IMR-90 (cell line): Measurements from ENCODE around the gene IL1RAPL1. TPM values are rescaled to one million over a fixed set of nuclear protein-coding genes. Genes with fewer than 3 reads are reported as not detected.

ENCODE experiments used
- ATAC-seq: fragments of 200-7000 bp; cut with Tn5 transposase; 2 replicates; pipeline ENCODE4 v1.9.1; 2020; ENCODE audit warnings: low read depth, mild to moderate bottlenecking, moderate library complexity
- BruUV-seq: library from RNA; stranded (reverse); fragments of 400-500 nt; replicated peaks from 2 replicates; lab custom pipeline; 2021; lab: Mats Ljungman, UMichigan
- CTCF ChIA-PET: fragments of 300-600 bp; formaldehyde crosslinking; extraction: SDS; loops from one replicate; lab custom pipeline; 2021; ENCODE audit warnings: antibody characterized with exemption; lab: Yijun Ruan, JAX
- POLR2A ChIA-PET: fragments of 300-600 bp; sonication (Branson Sonifier 250); formaldehyde crosslinking; loops from one replicate; lab custom pipeline; 2022; ENCODE audit warnings: antibody characterized with exemption; ENCODE audit not compliant: unreplicated experiment; lab: Charles Lee
- DNase-seq: peaks from one replicate; pipeline ENCODE4 v3.0.0; 2013
- H2AFZ ChIP-seq: replicated peaks from 2 replicates; pipeline ENCODE3; 2013; ENCODE audit warnings: low read length, mild to moderate bottlenecking; ENCODE audit not compliant: poor library complexity
- H2AK5ac ChIP-seq: 2 replicates; pipeline ENCODE4 v1.6.1; 2013; ENCODE audit warnings: low read depth, low read length, inconsistent platforms
- H2AK9ac ChIP-seq: replicated peaks from 2 replicates; pipeline ENCODE3; 2013; ENCODE audit warnings: mild to moderate bottlenecking, low read depth, low read length, moderate library complexity; ENCODE audit not compliant: poor library complexity
- H2BK120ac ChIP-seq: 2 replicates; pipeline ENCODE4 v1.6.1; 2013; ENCODE audit warnings: low read depth, low read length, inconsistent platforms
- H2BK15ac ChIP-seq: 3 replicates; pipeline ENCODE4 v1.6.1; 2013; ENCODE audit warnings: low read depth, low read length, inconsistent platforms
- H2BK20ac ChIP-seq: 2 replicates; pipeline ENCODE4 v1.6.1; 2013; ENCODE audit warnings: low read depth, mild to moderate bottlenecking, inconsistent platforms, low read length, moderate library complexity
- H2BK5ac ChIP-seq: 2 replicates; pipeline ENCODE4 v1.6.1; 2013; ENCODE audit warnings: mild to moderate bottlenecking, low read depth, low read length, inconsistent platforms; ENCODE audit not compliant: poor library complexity, severe bottlenecking
- H3K14ac ChIP-seq: replicated peaks from 2 replicates; pipeline ENCODE4 v1.6.1; 2013; ENCODE audit warnings: low read depth, low read length, inconsistent platforms
- H3K18ac ChIP-seq: 2 replicates; pipeline ENCODE4 v1.6.1; 2013; ENCODE audit warnings: low read depth, low read length, control low read depth
- H3K23ac ChIP-seq: 2 replicates; pipeline ENCODE4 v1.6.1; 2013; ENCODE audit warnings: low read depth, low read length, inconsistent platforms
- H3K27ac ChIP-seq: 2 replicates; pipeline ENCODE4 v1.5.1; 2013; ENCODE audit warnings: mild to moderate bottlenecking, control low read depth, low read length; ENCODE audit not compliant: insufficient read depth
- H3K27me3 ChIP-seq: 2 replicates; pipeline ENCODE4 v1.6.1; 2013; ENCODE audit warnings: low read length; ENCODE audit not compliant: control insufficient read depth, insufficient read depth
- H3K36me3 ChIP-seq: 2 replicates; pipeline ENCODE4 v1.6.1; 2013; ENCODE audit warnings: low read length, mixed read lengths; ENCODE audit not compliant: control insufficient read depth, insufficient read depth
- H3K4ac ChIP-seq: 2 replicates; pipeline ENCODE4 v1.6.1; 2013; ENCODE audit warnings: low read depth, low read length, inconsistent platforms
- H3K4me1 ChIP-seq: 2 replicates; pipeline ENCODE4 v1.6.1; 2013; ENCODE audit warnings: low read length, mixed read lengths; ENCODE audit not compliant: control insufficient read depth, insufficient read depth
- H3K4me2 ChIP-seq: 2 replicates; pipeline ENCODE4 v1.6.1; 2013; ENCODE audit warnings: low read depth, mild to moderate bottlenecking, control low read depth, low read length, moderate library complexity
- H3K4me3 ChIP-seq: 2 replicates; pipeline ENCODE4 v1.5.1; 2013; ENCODE audit warnings: low read depth, mild to moderate bottlenecking, control low read depth, low read length, moderate library complexity; ENCODE audit not compliant: insufficient read depth
- H3K56ac ChIP-seq: 2 replicates; pipeline ENCODE4 v1.6.1; 2013; ENCODE audit warnings: low read length, inconsistent platforms; ENCODE audit not compliant: insufficient read depth; ENCODE audit errors: extremely low read depth
- H3K79me1 ChIP-seq, 2 experiments: 2 replicates each; pipeline ENCODE4 v1.6.1; 2013; ENCODE audit warnings: low read length in 2 of 2, inconsistent platforms in 1 of 2, low read depth in 1 of 2
- H3K9ac ChIP-seq: 2 replicates; pipeline ENCODE4 v1.6.1; 2013; ENCODE audit warnings: low read depth, low read length, control low read depth
- H3K9me1 ChIP-seq: 2 replicates; pipeline ENCODE4 v1.6.1; 2013; ENCODE audit warnings: low read length, inconsistent platforms; ENCODE audit not compliant: insufficient read depth
- H3K9me3 ChIP-seq: 2 replicates; pipeline ENCODE4 v1.6.1; 2013; ENCODE audit warnings: low read length; ENCODE audit not compliant: control insufficient read depth, insufficient read depth
- H4K20me1 ChIP-seq: 2 replicates; pipeline ENCODE4 v1.6.1; 2013; ENCODE audit warnings: low read length, inconsistent platforms; ENCODE audit not compliant: insufficient read depth
- H4K5ac ChIP-seq: 2 replicates; pipeline ENCODE4 v1.6.1; 2013; ENCODE audit warnings: mild to moderate bottlenecking, low read depth, low read length, control low read depth
- H4K8ac ChIP-seq, 2 experiments: 2 replicates each; pipeline ENCODE4 v1.6.1; 2013; ENCODE audit warnings: low read depth in 2 of 2, low read length in 2 of 2, control low read depth in 1 of 2, inconsistent platforms in 1 of 2
- H4K91ac ChIP-seq: 2 replicates; pipeline ENCODE4 v1.6.1; 2013; ENCODE audit warnings: low read depth, low read length, inconsistent platforms; ENCODE audit not compliant: insufficient read depth
- BHLHE40 ChIP-seq: fragments of 150-350 bp; IDR thresholded peaks from 2 replicates; pipeline ENCODE4 v1.6.1; 2016; ENCODE audit warnings: mild to moderate bottlenecking, low read depth, low read length
- CEBPB ChIP-seq: IDR thresholded peaks from 2 replicates; pipeline ENCODE4 v1.6.1; 2012; ENCODE audit warnings: low read depth, low read length, improper control_type of control experiment
- CHD1 ChIP-seq: IDR thresholded peaks from 2 replicates; pipeline ENCODE4 v1.6.1; 2012; ENCODE audit warnings: low read depth, low read length, improper control_type of control experiment
- ELK1 ChIP-seq: fragments of 150-350 bp; IDR thresholded peaks from 2 replicates; pipeline ENCODE4 v1.6.1; 2016; ENCODE audit warnings: low read depth, mild to moderate bottlenecking, low read length, moderate library complexity, borderline replicate concordance
- FOS ChIP-seq: fragments of 150-350 bp; IDR thresholded peaks from 2 replicates; pipeline ENCODE4 v1.6.1; 2016; ENCODE audit warnings: low read depth, low read length
- MAFK ChIP-seq: IDR thresholded peaks from 2 replicates; pipeline ENCODE4 v1.6.1; 2012; ENCODE audit warnings: low read depth, low read length, improper control_type of control experiment
- MAZ ChIP-seq: IDR thresholded peaks from 2 replicates; pipeline ENCODE4 v1.6.1; 2012; ENCODE audit warnings: low read depth, mild to moderate bottlenecking, low read length, improper control_type of control experiment, moderate library complexity, borderline replicate concordance
- MXI1 ChIP-seq: IDR thresholded peaks from 2 replicates; pipeline ENCODE4 v1.6.1; 2012; ENCODE audit warnings: low read depth, mild to moderate bottlenecking, low read length, moderate library complexity, borderline replicate concordance
- NFE2L2 ChIP-seq: fragments of 150-350 bp; IDR thresholded peaks from 2 replicates; pipeline ENCODE4 v1.6.1; 2016; ENCODE audit warnings: low read depth, mild to moderate bottlenecking, low read length
- RAD21 ChIP-seq: IDR thresholded peaks from 2 replicates; pipeline ENCODE4 v1.6.1; 2012; ENCODE audit warnings: low read length, improper control_type of control experiment
- RCOR1 ChIP-seq: IDR thresholded peaks from 2 replicates; pipeline ENCODE4 v1.6.1; 2012; ENCODE audit warnings: mild to moderate bottlenecking, low read length, improper control_type of control experiment; ENCODE audit not compliant: insufficient replicate concordance
- RFX5 ChIP-seq: IDR thresholded peaks from 2 replicates; pipeline ENCODE4 v1.8.0; 2012; ENCODE audit warnings: low read depth, mild to moderate bottlenecking, low read length, moderate library complexity
- SMC3 ChIP-seq: fragments of 150-350 bp; IDR thresholded peaks from 2 replicates; pipeline ENCODE4 v1.6.1; 2016; ENCODE audit warnings: low read depth, mild to moderate bottlenecking, antibody characterized with exemption, low read length, moderate library complexity
- WGBS, 2 experiments: methylation state at CpG; one replicate each; pipeline versions ENCODE4 v1.1.5 to v1.1.7; 2013; ENCODE audit warnings: missing lambda C conversion rate in 2 of 2; ENCODE audit not compliant: insufficient read length in 1 of 2; ENCODE audit errors: extremely low coverage in 2 of 2; 5-methylcytosine and 5-hydroxymethylcytosine counted together
- dilution Hi-C: fragments of 300-500 bp; cut with HindIII; formaldehyde crosslinking; loops from one replicate; pipeline ENCODE4 v1.14.3; 2018; ENCODE audit warnings: low sequenced_read_pairs; ENCODE audit not compliant: unreplicated experiment
- in situ Hi-C: fragments of 300-500 bp; cut with MboI; formaldehyde crosslinking; loops from 3 replicates; pipeline ENCODE4 v1.14.3; 2019; ENCODE audit warnings: low sequenced_read_pairs, inconsistent platforms, mixed read lengths
- intact Hi-C: fragments of 100-400 bp; cut with micrococcal nuclease; formaldehyde crosslinking; loops from 2 replicates; pipeline ENCODE4 v1.10.0; 2022
- polyA plus RNA-seq, 3 experiments: library from polyadenylated mRNA; depleted of rRNA; stranded (reverse); fragments of >200 nt; gene quantifications; 2 replicates each; pipeline ENCODE4 v1.2.3, GENCODE V29; 2012; ENCODE audit warnings: low replicate concordance in 1 of 3
- total RNA-seq: library from RNA; depleted of rRNA; stranded (reverse); fragments of >200 nt; gene quantifications from 2 replicates; pipeline ENCODE4 v1.2.3, GENCODE V29; 2012
- TF ChIP-seq, protein P1 (sequence below): conservative IDR thresholded peaks from 2 replicates; pipeline ENCODE4 v1.5.1; 2012; ENCODE audit warnings: mild to moderate bottlenecking, low read depth, low read length, improper control_type of control experiment

Gene IL1RAPL1
- total and polyA plus RNA-seq, 2 of the 4 experiments (the other 2 are of a cell fraction), result 1.5 to 9.0 TPM

GRCh38 chrX:29042341-29042740, 455.1 kb downstream of the IL1RAPL1 start:
- H2AK5ac ChIP-seq, result no peak overlapping the region
- no peak overlapping the region for H2BK120ac ChIP-seq
- no peak overlapping the region for H3K4ac ChIP-seq
- CTCF ChIA-PET, result interaction anchor here (1.0 kb wide), 1 partner anchor 861 kb away, joined by 3 read pairs; no protein-coding TSS in a partner anchor
- no peaks in the 10 kb centered on the region for H3K4me1 ChIP-seq
- H3K9ac ChIP-seq, result no peak overlapping the region
- DNase-seq (no peak), ATAC-seq (no peak)
- H3K27me3 ChIP-seq, result no peaks in the 10 kb centered on the region
- H3K23ac ChIP-seq, result no peak overlapping the region
- no peak overlapping the region for H3K4me2 ChIP-seq
- H3K79me1 ChIP-seq, result no peaks in the 10 kb centered on the region
- TF ChIP-seq ELK1, result no peak
- TF ChIP-seq NFE2L2, result no peak
- no peak for TF ChIP-seq RFX5
- no peak for TF ChIP-seq SMC3
- TF ChIP-seq FOS, result no peak
- TF ChIP-seq RCOR1, result no peak
- no peak for TF ChIP-seq MAZ
- no peak for TF ChIP-seq RAD21
- TF ChIP-seq, protein P1, sequence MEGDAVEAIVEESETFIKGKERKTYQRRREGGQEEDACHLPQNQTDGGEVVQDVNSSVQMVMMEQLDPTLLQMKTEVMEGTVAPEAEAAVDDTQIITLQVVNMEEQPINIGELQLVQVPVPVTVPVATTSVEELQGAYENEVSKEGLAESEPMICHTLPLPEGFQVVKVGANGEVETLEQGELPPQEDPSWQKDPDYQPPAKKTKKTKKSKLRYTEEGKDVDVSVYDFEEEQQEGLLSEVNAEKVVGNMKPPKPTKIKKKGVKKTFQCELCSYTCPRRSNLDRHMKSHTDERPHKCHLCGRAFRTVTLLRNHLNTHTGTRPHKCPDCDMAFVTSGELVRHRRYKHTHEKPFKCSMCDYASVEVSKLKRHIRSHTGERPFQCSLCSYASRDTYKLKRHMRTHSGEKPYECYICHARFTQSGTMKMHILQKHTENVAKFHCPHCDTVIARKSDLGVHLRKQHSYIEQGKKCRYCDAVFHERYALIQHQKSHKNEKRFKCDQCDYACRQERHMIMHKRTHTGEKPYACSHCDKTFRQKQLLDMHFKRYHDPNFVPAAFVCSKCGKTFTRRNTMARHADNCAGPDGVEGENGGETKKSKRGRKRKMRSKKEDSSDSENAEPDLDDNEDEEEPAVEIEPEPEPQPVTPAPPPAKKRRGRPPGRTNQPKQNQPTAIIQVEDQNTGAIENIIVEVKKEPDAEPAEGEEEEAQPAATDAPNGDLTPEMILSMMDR, result no peak
- TF ChIP-seq MAFK, result no peak
- TF ChIP-seq CEBPB, result no peak
- TF ChIP-seq MXI1, result no peak
- no peak for TF ChIP-seq CHD1
- no peak for TF ChIP-seq BHLHE40
- intact Hi-C loops, result loop anchor here (5.0 kb wide), 1 partner anchor 455 kb away; the partner anchor contains the start of gene IL1RAPL1
- H3K14ac ChIP-seq, result no peak overlapping the region
- POLR2A ChIA-PET, result no interaction called here
- no peak overlapping the region for H2BK15ac ChIP-seq
- H3K27ac ChIP-seq, result no peak overlapping the region
- no peak overlapping the region for H2BK20ac ChIP-seq
- BruUV-seq, result no TSS peak
- dilution Hi-C loops, result no loop called here
- no peak overlapping the region for H4K5ac ChIP-seq
- H3K18ac ChIP-seq, result no peak overlapping the region
- WGBS, 2 experiments, result no CpG with 5 or more reads among the region's 2 CpGs
- no peak overlapping the region for H4K91ac ChIP-seq
- no peaks in the 10 kb centered on the region for H3K9me3 ChIP-seq
- no peaks in the 10 kb centered on the region for H3K36me3 ChIP-seq
- no peaks in the 10 kb centered on the region for H3K9me1 ChIP-seq
- no peak overlapping the region for H3K4me3 ChIP-seq
- H2AK9ac ChIP-seq, result no peak overlapping the region
- in situ Hi-C loops, result no loop called here
- no peak overlapping the region for H3K56ac ChIP-seq
- no peak overlapping the region for H4K8ac ChIP-seq
- H2AFZ ChIP-seq, result no peak overlapping the region
- no peaks in the 10 kb centered on the region for H4K20me1 ChIP-seq
- H2BK5ac ChIP-seq, result no peak overlapping the region
